Spleen (tissue), 7 donors: Measurements from ENCODE around the gene ARID5A.

ENCODE experiments used
- CTCF ChIP-seq, 11 experiments: fragments of 200-600 bp in 7 of 11; fragments of 450-650 bp in 4 of 11; sonication (generic) in 4 of 11; IDR thresholded peaks in 8 of 11; conservative IDR thresholded peaks in 3 of 11; 1 replicate in 7 of 11; 2 replicates in 4 of 11; pipeline versions ENCODE4 v1.4.0 to v1.8.0; 2016 to 2021; ENCODE audit warnings: antibody characterized with exemption in 11 of 11, inconsistent platforms in 4 of 11, mild to moderate bottlenecking in 1 of 11
- POLR2A ChIP-seq, 3 donors: fragments of 450-650 bp; IDR thresholded peaks; one replicate each; pipeline ENCODE4 v1.5.1; 2017; ENCODE audit warnings: antibody characterized with exemption in 3 of 3, mild to moderate bottlenecking in 1 of 3
- POLR2AphosphoS5 ChIP-seq, 3 donors: sonication (generic); formaldehyde crosslinking; IDR thresholded peaks; one replicate each; pipeline ENCODE4 v1.5.1; 2017; ENCODE audit warnings: antibody characterized with exemption in 3 of 3
- donor health status: DM: no; HTN: no; CAD: no; lungs with moderate emphysema.
- donor health status: DM: no; HTN: no; CAD: no.
- donor health status: DM: no; HTN: no; CAD: no.

DNA sequence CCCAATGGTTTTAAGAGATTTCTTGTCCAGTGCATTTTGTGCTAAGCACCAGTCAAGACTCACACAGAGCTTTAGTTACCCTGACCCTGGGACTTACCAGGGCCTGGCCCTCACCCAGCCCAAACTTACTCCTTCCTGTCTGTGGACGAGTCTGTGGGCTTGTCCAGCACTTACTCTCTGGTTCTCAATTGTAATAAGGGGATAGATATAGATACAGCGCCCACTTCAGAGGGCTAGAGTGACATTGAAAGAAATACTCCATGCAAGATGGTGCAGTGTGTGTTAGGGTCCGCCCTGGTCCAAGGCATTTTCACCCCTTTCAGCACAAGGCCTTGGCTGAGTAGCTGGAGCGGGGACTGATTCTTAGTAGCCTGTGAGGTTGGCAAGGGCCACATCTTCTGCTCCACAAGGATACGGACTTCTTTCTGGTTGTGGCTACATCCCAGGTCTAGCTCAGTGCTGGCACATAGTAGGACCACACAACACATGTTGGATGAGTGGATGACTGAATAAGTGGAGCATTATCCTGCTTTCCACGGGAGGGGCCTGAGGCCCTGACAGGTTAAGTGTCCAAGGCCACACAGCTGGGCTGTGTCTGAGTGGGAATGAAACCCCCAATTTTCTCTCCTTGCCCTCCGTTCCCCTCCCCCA is 3.8 kb upstream of the ARID5A start:
- TF ChIP-seq CTCF (IDR thresholded peaks at IDR 0.05 in 8 of 11, conservative IDR thresholded peaks at IDR 0.05 in 3 of 11) (no peak), POLR2A (IDR thresholded peaks at IDR 0.05) (no peak), POLR2AphosphoS5 (IDR thresholded peaks at IDR 0.05) (no peak)
